ENCODE data around the gene NXN.

DNA sequence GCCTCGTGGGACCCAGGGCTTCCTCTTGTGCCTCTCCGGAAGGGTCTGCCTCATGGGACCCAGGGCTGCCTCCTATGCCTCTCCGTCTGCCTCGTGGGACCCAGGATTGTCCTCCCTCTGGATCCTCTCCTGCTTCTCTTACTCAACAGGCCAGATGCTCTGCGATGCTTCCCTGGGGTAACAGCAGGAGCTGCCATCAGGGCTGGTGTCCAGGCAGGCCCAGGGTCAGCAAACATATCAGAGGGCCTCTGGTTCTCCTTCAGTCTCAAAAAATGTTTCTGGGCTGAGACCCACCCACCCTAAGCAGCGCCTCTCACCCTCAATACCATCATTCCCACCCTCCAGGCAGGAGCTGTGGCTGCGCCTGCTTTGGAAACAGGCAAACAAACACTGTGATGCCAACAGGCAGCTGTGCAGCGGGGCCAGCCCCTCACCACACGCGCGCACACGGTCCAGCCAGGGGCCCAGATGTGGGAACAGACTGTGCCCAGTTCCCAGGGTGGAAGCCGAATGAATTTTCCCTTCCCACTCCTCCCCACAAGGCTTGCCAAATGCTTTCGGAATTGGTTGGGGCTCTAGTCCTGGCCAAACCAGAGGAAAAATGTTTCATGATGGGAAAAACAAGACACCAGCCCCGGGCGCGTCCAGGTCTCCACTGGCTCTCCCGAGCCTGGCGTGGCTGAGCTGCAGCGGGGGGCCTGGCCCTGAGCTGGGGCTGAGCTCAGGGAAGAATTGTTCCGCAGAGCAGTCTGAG lies 28.6 kb upstream of the NXN start:
- no peak for TF ChIP-seq CTCF (IDR thresholded peaks at IDR 0.05)
- no peak for TF ChIP-seq POLR2A (IDR thresholded peaks at IDR 0.05)
